ENCODE data around the gene IGFBP5.

IGFBP5 gene

GRCh38 chr2:216710551-216711301 is 15.4 kb upstream of the IGFBP5 start:
- no peak for DNase-seq (ENCODE audit: extremely low spot score)
- TF ChIP-seq CTCF (IDR thresholded peaks at IDR 0.05; ENCODE audit: control extremely low read depth, extremely low read depth, low read depth, missing control alignments), result no peak
- ChIA-PET CTCF (interaction anchor here (1.0 to 1.1 kb wide), 2 partner anchors 10 to 12 kb away, joined by 3 to 4 read pairs; no protein-coding TSS in a partner anchor), POLR2A (no interaction called here)

- ChIA-PET POLR2A (no interaction called here), CTCF (interaction anchor here (1.1 to 2.1 kb wide), 3 partner anchors 10 to 808 kb away, joined by 4 to 6 read pairs (median 5); no protein-coding TSS in a partner anchor)
- no peak for TF ChIP-seq CTCF (IDR thresholded peaks at IDR 0.05; ENCODE audit: control extremely low read depth, extremely low read depth, low read depth, missing control alignments)
- DNase-seq (ENCODE audit: extremely low spot score), result no peak
These were observed 7.4 kb upstream of the IGFBP5 start for GRCh38 chr2:216702756-216703155.

- ChIA-PET POLR2A (no interaction called here), CTCF (interaction anchor here (0.7 to 3.9 kb wide), 5 partner anchors 19 to 1011 kb away, joined by 3 to 22 read pairs (median 6); no protein-coding TSS in a partner anchor)
- TF ChIP-seq CTCF (IDR thresholded peaks at IDR 0.05; ENCODE audit: control extremely low read depth, extremely low read depth, low read depth, missing control alignments), result no peak
- no peak for DNase-seq (ENCODE audit: extremely low spot score)
These were observed 6.2 kb upstream of the IGFBP5 start for GRCh38 chr2:216701544-216701943.

GRCh38 chr2:216700781-216701180 is 5.4 kb upstream of the IGFBP5 start:
- POLR2A ChIA-PET, result no interaction called here
- DNase-seq (ENCODE audit: extremely low spot score), result no peak
- TF ChIP-seq CTCF (IDR thresholded peaks at IDR 0.05; ENCODE audit: control extremely low read depth, extremely low read depth, low read depth, missing control alignments), result no peak
- CTCF ChIA-PET, result interaction anchor here (0.5 to 3.9 kb wide), 9 partner anchors 8 to 1012 kb away, joined by 3 to 22 read pairs (median 4); no protein-coding TSS in a partner anchor

- DNase-seq (ENCODE audit: extremely low spot score), result no peak
- ChIA-PET CTCF (interaction anchor here (0.8 to 3.9 kb wide), 9 partner anchors 9 to 1012 kb away, joined by 3 to 22 read pairs (median 4); no protein-coding TSS in a partner anchor), POLR2A (no interaction called here)
- no peak for TF ChIP-seq CTCF (IDR thresholded peaks at IDR 0.05; ENCODE audit: control extremely low read depth, extremely low read depth, low read depth, missing control alignments)
These were observed 4.8 kb upstream of the IGFBP5 start for GRCh38 chr2:216700088-216700567.

GRCh38 chr2:216698895-216699294 is 3.5 kb upstream of the IGFBP5 start:
- DNase-seq (ENCODE audit: extremely low spot score), result peak; percentile 55
- POLR2A ChIA-PET, result no interaction called here
- TF ChIP-seq CTCF (IDR thresholded peaks at IDR 0.05; ENCODE audit: control extremely low read depth, extremely low read depth, low read depth, missing control alignments), result peak; percentile 69
- CTCF ChIA-PET, result interaction anchor here (0.7 to 3.9 kb wide), 24 partner anchors 8 to 1029 kb away, joined by 3 to 22 read pairs (median 3); no protein-coding TSS in a partner anchor
